ENCODE data around the gene PTN.
"Not testable (repeated sequence)": the region's sequence is repeated elsewhere in the genome, so short reads cannot be mapped to it uniquely, and the experiment has no call there.

Gene PTN

DNA sequence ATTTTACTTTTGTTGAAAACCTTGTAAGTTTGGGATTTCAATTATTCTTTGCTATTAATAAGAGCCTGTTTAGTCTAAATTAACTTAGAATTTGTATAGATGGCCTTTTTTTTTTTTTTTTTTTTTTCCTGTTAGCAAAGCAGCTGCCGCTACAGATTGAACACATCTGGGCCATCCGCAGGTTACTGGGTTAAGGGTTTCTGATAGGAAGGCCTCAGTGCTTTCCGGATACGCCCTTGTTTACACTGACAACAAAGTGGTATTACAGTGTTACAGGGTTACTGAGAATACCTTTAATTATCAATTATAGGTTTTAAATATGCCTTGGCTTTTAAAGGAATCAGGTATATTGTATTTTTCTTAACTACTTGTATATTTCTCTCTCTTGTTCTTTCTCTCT is 76.8 kb downstream of the PTN start:
- no peak for DNase-seq

DNA sequence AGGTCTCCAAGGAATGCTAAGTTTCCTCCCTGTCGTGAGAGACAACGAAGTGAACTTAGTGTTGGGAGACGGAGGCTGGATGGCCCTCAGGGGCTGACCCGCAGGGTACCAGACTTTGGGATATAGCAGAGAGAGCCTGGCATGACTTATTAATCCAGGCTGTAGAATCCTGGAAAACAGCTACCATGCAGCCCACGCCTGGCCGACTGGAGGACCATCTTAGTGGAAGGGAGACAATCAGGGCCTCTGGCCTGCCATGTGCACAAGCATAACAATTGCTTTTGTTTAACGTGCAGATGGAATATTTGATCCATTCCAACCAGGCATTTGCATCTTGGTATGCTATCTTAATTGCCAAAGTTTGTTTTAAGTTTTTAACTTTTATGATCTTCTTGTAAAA is 78.1 kb downstream of the PTN start:
- not testable (repeated sequence) for DNase-seq

DNA sequence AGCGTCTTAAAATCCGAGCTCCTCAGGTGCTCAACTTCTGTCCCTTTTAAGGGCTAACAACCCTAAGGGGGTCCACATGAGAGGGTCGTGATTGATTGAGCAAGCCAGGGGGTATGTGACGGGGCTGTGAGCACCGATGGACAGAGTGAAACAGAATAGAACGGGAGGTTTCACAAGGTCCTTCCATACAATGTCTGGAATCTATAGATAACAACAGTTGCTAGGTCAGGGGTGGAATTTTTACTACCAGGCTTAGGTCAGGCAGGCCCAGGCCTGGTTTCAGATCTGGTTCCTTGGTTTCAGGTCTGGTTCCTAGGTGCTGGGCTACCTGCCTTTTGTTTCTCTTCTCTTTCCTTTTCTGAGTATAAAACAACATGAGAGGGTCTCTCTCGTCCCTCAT is 80.9 kb downstream of the PTN start:
- no peak for DNase-seq

DNA sequence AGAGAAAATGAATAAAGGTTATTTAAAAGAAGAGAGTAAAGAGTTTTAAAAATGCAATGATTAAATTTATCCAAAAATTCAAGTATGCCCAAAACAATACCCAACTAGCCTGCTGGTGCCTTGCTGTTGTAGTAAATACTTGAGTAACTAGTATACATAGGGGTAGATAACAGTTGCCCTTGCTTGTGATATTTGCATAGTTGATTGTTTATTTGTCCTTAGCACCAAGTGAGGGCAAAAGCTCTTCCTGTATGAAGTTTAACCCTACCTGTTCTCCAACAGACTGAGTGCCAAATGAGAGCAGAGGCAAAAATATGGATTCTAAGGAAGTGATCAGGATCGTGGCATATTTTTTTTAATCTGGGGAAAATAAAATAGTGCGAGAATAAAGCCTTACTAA is 85.0 kb downstream of the PTN start:
- DNase-seq: no peak

DNA sequence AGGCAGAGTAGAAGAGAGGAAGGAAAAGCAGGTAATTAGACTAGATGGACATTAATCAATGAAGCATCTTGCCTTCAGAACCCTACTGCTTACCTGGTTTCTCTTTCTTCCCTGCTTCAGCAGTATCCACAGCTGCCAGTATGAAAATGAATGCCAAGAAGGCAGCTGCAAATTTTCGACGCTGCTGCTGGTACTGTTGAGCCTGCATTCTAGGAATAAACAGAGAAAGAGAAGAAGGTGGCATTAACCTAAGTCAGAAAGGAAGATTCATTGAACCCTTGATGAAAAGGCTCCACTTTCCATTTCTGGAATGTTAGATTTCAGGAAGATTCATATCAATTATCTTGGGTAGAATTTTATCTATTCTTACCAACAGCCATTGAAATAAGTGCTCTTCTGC is 88.8 kb downstream of the PTN start:
- no peak for DNase-seq

DNA sequence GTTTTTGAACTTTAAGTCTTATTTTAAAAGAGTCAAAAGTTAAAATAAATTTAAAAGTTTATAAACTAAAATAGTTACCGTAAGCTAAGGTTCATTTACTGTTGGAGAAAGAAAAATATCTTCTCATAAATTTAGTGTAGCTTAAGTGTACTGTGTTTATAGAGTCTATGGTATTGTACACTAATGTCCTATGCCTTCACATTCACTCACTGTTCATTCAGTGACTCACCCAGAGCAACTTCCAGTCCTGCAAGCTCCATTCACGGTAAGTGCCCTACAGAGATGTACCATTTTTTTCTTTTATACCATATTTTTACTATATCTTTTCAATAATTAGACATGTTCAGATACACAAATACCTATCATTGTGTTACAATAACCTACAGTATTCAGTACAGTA is 97.6 kb downstream of the PTN start:
- no peak for DNase-seq

DNA sequence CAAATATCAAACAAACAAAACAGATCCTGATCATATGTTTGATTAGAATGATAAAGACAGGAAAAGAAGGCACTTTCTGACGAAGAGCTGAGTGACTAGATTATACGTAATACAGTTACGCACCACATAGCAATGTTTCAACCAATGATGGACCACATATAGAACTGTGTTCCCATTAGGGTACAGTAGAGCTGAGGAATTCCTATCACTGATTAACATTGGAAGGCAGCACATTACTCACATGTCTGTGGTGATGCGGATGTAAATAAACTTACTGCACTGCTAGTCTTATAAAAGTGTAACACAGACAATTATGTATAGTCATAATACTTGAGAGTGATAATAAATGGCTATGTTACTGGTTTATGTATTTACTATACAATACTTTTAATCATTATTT is 98.3 kb downstream of the PTN start:
- DNase-seq: no peak

DNA sequence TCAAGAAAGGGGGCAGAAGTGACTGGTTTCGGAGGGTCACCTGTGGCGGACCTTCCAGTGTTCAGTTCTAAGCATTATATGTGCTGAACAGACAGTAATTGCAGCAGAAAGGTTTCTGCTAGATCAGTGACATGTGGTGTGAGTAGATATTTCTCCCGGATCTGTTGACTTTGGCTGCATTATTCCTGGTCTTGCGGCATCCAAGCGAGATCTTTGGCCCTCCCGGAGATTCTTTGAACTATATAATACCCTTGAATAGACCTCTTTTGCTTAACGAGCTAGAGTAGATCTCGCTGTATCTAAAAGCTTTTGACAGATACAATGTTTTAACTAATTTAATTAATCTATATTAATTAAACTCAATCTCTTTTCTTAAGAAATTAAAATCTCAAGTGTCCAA is 99.8 kb downstream of the PTN start:
- no peak for DNase-seq

DNA sequence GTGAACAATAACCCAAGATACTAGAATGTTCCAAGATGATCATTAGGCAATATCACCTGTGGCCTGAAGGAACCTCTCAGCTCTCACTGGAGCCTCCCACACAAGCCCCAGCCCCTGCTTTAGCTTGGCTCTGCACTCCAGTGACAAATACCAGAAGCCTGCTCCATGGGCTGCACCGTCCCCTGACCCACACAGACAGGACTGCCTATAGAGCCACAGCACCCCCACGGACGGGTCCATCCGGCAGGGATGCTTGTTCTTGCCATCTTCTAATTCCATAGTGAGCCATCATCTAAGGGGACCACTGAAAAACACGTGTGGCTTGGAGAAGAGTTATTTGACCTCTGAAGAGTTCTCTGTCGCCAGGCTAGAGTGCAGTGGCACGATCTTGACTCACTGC is 100.9 kb downstream of the PTN start:
- DNase-seq: no peak

DNA sequence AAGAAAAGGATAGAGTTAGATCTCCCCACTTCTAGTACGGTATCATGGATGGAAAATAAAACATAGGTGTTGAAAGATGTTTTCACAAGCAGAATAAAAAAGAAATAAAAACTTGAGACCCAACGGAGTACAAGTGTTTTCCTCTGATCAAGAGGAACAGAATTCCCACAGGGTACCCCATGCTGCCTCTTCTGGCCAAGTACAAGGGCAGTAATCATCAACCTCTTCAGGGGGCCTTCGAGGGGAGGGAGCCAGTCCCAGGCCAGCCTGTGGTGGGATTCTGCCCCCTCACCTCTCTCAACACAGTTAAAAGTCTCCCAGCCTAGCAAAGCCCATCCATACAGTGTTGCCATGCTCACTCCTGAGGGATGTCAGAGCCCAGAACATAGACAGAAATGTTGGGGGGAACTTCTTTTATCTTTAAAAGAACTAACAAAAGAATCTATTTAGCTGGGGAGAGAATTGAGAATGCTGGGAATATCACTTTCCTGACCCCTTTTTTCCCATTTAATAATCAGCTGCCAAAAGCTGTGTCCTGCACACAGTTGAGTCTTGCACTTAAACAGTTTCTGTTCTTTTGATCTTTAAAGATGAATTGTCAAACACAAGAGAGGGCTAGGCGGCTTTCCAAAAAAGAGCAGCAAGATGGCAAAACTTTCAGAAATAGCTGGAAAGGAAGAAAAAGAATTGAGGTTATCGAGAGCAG is 101.7 kb downstream of the PTN start:
- DNase-seq: no peak

DNA sequence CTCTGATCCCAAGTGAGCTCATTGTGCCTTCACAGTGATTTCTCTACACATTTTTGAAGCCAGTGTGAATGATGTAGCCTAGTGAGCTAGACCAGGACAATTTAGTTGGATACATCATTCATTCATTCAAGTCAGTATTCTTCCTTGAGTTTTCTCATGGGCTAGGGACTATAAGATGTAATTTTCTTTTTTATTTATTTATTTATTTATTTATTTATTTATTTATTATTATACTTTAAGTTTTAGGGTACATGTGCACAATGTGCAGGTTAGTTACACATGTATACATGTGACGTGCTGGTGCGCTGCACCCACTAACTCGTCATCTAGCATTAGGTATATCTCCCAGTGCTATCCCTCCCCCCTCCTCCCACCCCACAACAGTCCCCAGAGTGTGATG is 104.3 kb downstream of the PTN start:
- not testable (repeated sequence) for DNase-seq

DNA sequence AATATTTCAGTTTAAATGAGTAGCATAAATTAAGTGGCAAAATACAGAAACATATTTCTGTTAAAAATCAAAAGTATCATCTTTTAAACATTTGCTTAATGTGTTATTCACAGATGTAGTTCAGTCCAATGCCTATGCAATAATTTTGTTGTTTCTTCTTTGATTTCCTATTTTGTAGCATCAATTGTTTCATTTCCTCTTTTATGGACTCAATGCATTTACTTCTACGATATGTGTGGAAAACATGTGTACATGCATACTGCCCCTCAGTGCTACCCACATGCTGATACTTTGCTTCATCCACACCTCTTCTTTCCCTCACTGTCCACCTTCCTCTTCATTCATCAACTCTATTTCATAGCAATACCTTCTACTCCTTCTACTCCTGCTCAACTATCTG is 108.1 kb downstream of the PTN start:
- no peak for DNase-seq

DNA sequence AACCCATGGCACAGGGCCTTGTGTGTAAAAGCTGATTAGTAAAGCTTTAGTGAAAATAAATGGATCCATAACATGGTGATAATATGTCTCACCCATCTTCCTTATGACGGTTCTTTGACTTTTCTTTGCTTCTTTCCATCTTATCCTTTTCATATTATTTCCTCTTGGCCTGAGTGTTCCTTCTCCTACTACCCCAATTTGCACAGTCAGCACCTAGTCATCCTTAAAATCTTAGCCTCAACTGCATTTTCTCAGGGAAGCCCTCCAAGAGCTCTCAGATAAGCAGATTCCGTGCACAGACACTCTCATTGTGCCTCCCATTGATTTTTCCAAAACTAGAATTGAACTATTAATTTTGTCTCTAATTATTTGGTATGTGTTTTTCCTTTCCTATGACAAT is 112.4 kb downstream of the PTN start:
- DNase-seq: no peak

DNA sequence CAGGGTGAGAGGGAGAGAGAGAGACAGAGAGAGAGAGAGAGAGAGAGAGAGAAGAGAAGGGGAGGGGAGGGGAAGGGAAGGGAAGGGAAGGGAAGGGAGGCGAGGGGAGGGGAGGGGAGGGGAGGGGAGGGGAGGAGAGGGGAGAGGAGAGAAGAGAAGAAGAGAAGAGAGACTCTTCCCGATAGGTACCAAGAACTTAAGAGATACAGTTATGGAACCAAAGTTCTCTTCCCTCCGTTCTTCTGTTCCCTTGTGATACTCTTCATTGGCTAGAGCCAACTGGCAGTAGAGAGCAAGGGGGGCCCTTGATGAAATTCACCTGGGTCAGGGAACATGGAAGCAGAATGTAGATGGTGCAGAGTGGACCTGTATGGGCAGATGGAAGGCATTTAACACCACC is 122.1 kb downstream of the PTN start:
- DNase-seq: no peak

DNA sequence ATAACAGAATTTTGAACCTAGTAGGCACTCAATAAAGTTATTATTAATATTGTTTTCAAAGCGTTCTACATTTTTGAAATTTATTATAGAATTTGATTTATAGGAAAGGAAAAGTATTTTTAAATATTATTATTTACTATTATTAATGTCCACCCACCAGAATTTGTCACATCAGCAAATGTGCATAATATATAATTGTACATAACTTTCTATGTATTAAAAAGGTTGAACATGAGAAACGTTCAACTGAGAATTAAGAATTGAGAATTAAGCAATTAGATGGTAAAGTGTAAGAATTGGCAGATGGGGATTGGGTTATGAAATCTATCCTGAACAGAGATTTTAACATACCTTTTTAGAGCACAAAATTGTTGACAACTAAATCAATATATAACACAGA is 129.8 kb downstream of the PTN start:
- DNase-seq: no peak

DNA sequence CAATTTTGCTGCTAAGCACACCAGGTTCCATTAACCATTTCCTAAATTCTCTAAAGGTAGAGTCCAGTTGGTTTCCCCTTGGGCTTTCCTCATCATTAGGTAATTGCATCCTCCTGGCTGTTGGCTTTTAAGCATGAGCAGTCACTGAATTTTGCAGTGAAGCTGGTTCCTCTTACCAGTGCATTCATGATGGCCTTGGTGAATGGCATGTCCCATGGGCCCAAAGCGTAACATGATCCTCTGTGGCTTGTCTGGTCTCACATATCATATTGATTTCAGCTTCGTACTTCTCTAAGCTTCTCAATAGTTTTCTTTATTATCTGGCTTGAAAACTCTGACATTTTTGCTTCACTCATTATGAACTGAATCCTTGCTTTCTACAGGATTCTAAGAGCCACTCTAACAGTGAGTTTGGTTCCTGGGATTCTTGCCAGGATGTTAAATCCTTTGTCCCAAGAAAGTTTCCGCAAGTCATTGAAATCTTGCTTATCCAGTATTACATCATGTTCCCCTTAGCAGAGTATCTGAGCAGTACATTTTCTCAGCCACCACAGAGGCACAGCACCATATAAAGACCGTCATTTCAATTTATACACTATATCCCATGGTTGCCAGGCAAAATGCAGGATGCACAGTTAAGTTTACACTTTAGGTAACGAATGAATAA is 134.2 kb downstream of the PTN start:
- no peak for DNase-seq

DNA sequence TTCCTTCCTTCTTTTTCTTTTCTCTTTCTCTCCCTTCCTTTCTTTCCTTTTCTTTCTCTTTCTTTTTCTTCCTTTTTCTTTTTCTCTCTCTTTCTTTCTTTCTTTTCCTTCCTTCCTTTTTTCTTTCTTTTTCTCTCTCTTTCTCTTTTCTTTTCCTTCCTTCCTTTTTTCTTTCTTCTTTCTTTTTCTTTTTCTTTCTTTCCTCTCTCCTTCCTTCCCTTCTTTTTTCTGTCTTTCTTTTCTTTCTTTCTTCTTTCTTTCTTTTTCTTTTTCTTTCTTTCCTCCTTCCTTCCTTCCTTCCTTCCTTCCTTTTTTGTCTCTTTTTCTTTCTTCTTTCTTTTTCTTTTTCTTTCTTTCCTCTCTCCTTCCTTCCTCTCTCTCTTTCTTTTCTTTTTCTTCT is 136.8 kb downstream of the PTN start:
- no peak for DNase-seq

DNA sequence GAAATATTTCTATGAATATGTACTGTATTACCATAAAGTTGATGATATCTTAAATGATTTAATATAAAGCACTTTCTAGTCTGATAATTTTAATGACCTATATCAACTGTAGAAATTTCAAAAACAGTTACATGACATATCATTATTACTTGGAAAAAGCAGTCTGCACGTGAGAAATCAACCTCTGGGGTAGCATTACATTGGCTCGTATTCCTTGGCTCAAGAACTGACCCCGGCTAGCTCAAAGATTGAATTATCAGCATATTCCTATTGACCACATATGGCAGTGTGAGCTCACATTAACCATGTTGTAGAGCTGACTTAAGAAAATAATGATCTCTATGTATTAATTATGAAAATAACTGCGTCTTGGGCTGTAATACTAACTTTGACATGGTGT is 139.3 kb downstream of the PTN start:
- DNase-seq: no peak

DNA sequence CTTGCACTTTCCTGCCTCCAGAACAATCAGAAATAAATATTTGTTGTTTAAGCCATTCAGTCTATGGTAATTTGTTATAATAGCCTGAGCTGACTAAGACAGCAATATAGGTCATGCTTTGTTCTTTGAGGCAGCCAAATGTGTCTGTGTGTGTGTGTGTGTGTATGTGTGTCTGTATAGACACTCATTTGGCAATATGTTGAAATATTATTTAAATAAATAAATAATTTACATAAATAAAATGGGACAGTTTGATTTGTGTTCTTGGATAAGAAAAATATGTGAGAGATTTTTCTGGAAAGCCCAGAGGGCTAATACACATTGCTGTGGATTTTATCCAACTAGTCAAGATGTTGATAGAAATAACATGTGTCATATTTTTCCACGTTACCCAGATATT is 140.2 kb downstream of the PTN start:
- DNase-seq: no peak

DNA sequence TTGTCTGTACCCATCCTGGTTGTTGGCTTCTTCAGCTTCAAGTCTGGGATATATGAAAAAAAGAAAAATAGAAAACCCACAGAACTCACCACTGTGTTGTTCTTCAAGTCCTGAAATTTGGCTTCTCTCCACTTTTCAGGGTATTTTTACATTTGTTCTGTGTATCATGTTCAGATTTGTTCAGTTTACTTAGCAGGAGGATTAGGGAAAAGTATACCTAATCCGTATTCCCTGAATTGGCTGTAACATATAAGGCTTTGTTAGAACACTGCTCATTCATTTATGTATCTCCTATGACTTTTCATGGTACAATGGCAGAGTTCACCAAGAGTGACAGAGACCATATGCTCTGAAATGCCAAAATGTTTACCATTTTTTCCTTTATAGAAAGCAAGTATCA is 146.9 kb downstream of the PTN start:
- no peak for DNase-seq

DNA sequence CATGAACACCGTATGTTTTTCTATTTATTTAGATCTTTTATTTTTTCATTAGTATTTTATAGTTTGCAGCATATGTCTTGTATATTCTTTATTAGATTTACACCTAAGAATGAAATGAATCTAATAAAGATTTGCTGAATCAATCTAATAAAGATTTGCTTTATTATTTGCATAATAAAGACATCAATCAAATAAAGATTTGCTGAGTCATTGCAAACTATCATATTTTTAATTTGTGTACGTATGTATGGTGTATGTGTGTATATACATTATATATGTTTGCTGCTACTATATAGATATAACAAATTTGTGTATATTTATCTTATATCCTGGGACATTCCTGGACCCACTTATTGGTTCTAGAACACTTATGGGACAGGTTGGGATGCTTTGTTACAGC is 147.5 kb downstream of the PTN start:
- DNase-seq: no peak

DNA sequence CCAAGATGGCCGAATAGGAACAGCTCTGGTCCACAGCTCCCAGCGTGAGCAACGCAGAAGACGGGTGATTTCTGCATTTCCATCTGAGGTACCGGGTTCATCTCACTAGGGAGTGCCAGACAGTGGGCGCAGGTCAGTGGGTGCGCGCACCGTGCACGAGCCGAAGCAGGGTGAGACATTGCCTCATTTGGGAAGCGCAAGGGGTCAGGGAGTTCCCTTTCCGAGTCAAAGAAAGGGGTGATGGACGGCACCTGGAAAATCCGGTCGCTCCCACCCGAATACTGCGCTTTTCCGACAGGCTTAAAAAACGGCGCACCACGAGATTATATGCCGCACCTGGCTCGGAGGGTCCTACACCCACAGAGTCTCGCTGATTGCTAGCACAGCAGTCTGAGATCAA is 161.9 kb downstream of the PTN start:
- DNase-seq: not testable (repeated sequence)

Data from T-helper 1 cell (primary cell).